ENCODE results near the gene BGN.

- TF ChIP-seq CTCF (conservative IDR thresholded peaks at IDR 0.05) (no peak), EZH2 (IDR thresholded peaks at IDR 0.05; ENCODE audit: low read depth) (no peak)
Observed at GRCh38 chrX:153533091-153533490, 38.3 kb downstream of the BGN start.
